Lower leg skin (tissue), 3 donors: ENCODE data around the gene GIMAP4.

Experiments
- POLR2A ChIP-seq, 2 donors: fragments of 450-650 bp; IDR thresholded peaks; one replicate each; pipeline ENCODE4 v1.6.1; 2016 to 2017; ENCODE audit warnings: antibody characterized with exemption in 2 of 2, mild to moderate bottlenecking in 1 of 2, moderate library complexity in 1 of 2
- TF ChIP-seq, protein P1 (sequence below), 3 donors: fragments of 450-650 bp; IDR thresholded peaks; one replicate each; pipeline ENCODE4 v1.5.1; 2016; ENCODE audit warnings: antibody characterized with exemption in 3 of 3, mild to moderate bottlenecking in 3 of 3, moderate library complexity in 2 of 3

DNA sequence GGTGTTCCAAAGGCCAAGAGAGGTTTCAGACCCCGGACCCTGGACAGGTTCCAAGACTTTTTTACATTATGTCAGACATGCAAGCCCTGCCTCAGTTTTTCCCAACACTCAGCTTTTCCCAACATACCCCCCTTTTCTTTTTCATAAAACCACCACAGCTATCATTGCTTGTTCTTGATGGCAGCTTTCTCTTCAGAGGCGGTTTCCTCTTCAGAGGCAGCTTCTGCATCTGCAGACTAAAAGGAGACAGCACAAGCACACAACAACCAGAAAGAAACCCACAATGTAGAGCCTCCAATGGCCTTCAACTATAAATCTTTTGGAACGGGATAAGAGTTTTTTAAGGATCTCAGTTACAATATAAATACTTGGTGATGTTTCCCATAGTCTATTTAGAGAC is 45.7 kb downstream of the GIMAP4 start:
- TF ChIP-seq, protein P1, sequence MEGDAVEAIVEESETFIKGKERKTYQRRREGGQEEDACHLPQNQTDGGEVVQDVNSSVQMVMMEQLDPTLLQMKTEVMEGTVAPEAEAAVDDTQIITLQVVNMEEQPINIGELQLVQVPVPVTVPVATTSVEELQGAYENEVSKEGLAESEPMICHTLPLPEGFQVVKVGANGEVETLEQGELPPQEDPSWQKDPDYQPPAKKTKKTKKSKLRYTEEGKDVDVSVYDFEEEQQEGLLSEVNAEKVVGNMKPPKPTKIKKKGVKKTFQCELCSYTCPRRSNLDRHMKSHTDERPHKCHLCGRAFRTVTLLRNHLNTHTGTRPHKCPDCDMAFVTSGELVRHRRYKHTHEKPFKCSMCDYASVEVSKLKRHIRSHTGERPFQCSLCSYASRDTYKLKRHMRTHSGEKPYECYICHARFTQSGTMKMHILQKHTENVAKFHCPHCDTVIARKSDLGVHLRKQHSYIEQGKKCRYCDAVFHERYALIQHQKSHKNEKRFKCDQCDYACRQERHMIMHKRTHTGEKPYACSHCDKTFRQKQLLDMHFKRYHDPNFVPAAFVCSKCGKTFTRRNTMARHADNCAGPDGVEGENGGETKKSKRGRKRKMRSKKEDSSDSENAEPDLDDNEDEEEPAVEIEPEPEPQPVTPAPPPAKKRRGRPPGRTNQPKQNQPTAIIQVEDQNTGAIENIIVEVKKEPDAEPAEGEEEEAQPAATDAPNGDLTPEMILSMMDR (IDR thresholded peaks at IDR 0.05), result no peak
- no peak for TF ChIP-seq POLR2A (IDR thresholded peaks at IDR 0.05)
